SK-N-SH (cell line): Measurements from ENCODE around the gene TOPBP1. TPM values are rescaled to one million over a fixed set of nuclear protein-coding genes. Genes with fewer than 3 reads are reported as not detected.

Experiments used
- CHD2 ChIP-seq: fragments of 150-350 bp; IDR thresholded peaks from 2 replicates; pipeline ENCODE4 v1.6.1; 2018; ENCODE audit warnings: low read length; ENCODE audit not compliant: partially characterized antibody
- EP300 ChIP-seq, 2 experiments: IDR thresholded peaks; 2 replicates each; pipeline versions ENCODE4 v1.4.0 to v1.6.1; 2012; ENCODE audit warnings: borderline replicate concordance in 1 of 2, low read depth in 1 of 2, low read length in 1 of 2
- EZH2phosphoT487 ChIP-seq: fragments of 200-600 bp; sonication (generic); IDR thresholded peaks from 2 replicates; pipeline ENCODE4 v1.6.1; 2017; ENCODE audit warnings: low read depth, mixed run types, mild to moderate bottlenecking, antibody characterized with exemption, moderate library complexity, borderline replicate concordance
- FOSL2 ChIP-seq: IDR thresholded peaks from 2 replicates; pipeline ENCODE4 v1.4.0; 2012; ENCODE audit warnings: low read depth, mild to moderate bottlenecking, moderate library complexity, borderline replicate concordance
- GABPA ChIP-seq: IDR thresholded peaks from 2 replicates; pipeline ENCODE4 v1.4.0; 2012; ENCODE audit warnings: low read depth, mild to moderate bottlenecking
- GATA2 ChIP-seq: sonication (generic); formaldehyde crosslinking; IDR thresholded peaks from 2 replicates; pipeline ENCODE4 v1.5.0; 2020; ENCODE audit warnings: mild to moderate bottlenecking, missing genetic modification reagents
- JUND ChIP-seq: IDR thresholded peaks from 2 replicates; pipeline ENCODE4 v1.4.0; 2012
- MEF2A ChIP-seq: IDR thresholded peaks from 2 replicates; pipeline ENCODE4 v1.4.0; 2012; ENCODE audit warnings: low read depth, borderline replicate concordance
- MXI1 ChIP-seq: IDR thresholded peaks from 2 replicates; pipeline ENCODE4 v1.6.1; 2012; ENCODE audit warnings: mild to moderate bottlenecking, low read depth, low read length, improper control_type of control experiment
- NFIC ChIP-seq: IDR thresholded peaks from 2 replicates; pipeline ENCODE4 v1.4.0; 2012; ENCODE audit warnings: borderline replicate concordance
- NRF1 ChIP-seq: IDR thresholded peaks from 2 replicates; pipeline ENCODE4 v1.6.1; 2012; ENCODE audit warnings: low read depth, mild to moderate bottlenecking, low read length
- POLR2AphosphoS5 ChIP-seq: IDR thresholded peaks from 2 replicates; pipeline ENCODE4 v1.6.1; 2012; ENCODE audit warnings: low read depth, low read length
- RCOR1 ChIP-seq: fragments of 150-350 bp; IDR thresholded peaks from 2 replicates; pipeline ENCODE4 v1.6.1; 2017; ENCODE audit warnings: antibody characterized with exemption, low read length
- RFX5 ChIP-seq: IDR thresholded peaks from 2 replicates; pipeline ENCODE4 v1.6.1; 2012; ENCODE audit warnings: mild to moderate bottlenecking, improper control_type of control experiment, low read length
- RXRA ChIP-seq: IDR thresholded peaks from 2 replicates; pipeline ENCODE4 v1.4.0; 2012; ENCODE audit warnings: low read depth, mild to moderate bottlenecking, borderline replicate concordance
- TAF1 ChIP-seq: IDR thresholded peaks from 2 replicates; pipeline ENCODE4 v1.6.1; 2012; ENCODE audit warnings: low read depth, mild to moderate bottlenecking, low read length, moderate library complexity, borderline replicate concordance
- TCF12 ChIP-seq: IDR thresholded peaks from 2 replicates; pipeline ENCODE4 v1.4.0; 2012
- polyA plus RNA-seq, 3 experiments: library from polyadenylated mRNA; depleted of rRNA; stranded (reverse); fragments of >200 nt; gene quantifications; 2 replicates each; pipeline ENCODE4 v1.2.3, GENCODE V29; 2012
- TF ChIP-seq, protein P1 (sequence below): fragments of 200-600 bp; sonication (generic); IDR thresholded peaks from 2 replicates; pipeline ENCODE4 v1.6.1; 2017; ENCODE audit warnings: antibody characterized with exemption, mild to moderate bottlenecking, moderate library complexity
- TF ChIP-seq, protein P2 (sequence below): IDR thresholded peaks from 2 replicates; pipeline ENCODE4 v1.6.1; 2012; ENCODE audit warnings: mild to moderate bottlenecking, low read depth, low read length, moderate library complexity
- TF ChIP-seq, protein P3 (sequence below): IDR thresholded peaks from 2 replicates; pipeline ENCODE4 v1.4.0; 2012; ENCODE audit warnings: low read depth
- TF ChIP-seq, protein P4 (sequence below): IDR thresholded peaks from 2 replicates; pipeline ENCODE4 v1.4.0; 2012; ENCODE audit warnings: low read depth, borderline replicate concordance
- TF ChIP-seq, protein P5 (sequence below): fragments of 150-350 bp; IDR thresholded peaks from 2 replicates; pipeline ENCODE4 v1.6.1; 2016; ENCODE audit warnings: mild to moderate bottlenecking, low read depth, low read length
- TF ChIP-seq, protein P6 (sequence below): IDR thresholded peaks from 2 replicates; pipeline ENCODE4; 2012

TOPBP1 gene
- polyA plus RNA-seq, 1 of the 3 experiments (the other 2 are of a cell fraction), result 15.7 TPM

DNA sequence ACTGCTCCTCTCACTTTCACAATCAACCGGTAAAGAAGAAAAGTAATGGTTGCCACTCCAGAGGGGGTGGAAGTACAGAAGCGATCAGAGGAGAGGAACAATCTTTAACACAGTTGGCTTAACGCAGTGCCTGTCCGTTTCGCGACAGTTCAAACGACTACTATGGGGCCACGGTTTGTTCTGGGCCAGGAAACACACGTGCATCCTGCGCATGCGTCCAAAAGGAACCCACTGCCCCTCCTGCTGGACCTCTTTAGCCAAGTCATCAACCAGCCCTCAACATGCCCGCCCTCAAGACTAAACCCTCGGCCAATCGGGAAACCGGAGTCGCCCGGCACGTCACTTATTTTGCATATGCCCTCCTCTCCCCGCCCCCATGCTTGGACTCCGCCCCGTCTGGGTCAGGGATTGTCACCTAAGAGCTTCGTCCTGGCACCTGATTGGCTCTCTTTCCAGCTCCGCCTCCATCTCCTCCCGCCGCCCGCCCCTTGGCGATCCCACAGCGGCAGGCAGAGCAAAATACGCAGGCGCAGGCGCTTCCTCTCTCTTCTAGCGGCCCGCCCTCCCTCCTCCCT lies 88.6 kb downstream of the TOPBP1 start (continued):
- TF ChIP-seq, protein P1, sequence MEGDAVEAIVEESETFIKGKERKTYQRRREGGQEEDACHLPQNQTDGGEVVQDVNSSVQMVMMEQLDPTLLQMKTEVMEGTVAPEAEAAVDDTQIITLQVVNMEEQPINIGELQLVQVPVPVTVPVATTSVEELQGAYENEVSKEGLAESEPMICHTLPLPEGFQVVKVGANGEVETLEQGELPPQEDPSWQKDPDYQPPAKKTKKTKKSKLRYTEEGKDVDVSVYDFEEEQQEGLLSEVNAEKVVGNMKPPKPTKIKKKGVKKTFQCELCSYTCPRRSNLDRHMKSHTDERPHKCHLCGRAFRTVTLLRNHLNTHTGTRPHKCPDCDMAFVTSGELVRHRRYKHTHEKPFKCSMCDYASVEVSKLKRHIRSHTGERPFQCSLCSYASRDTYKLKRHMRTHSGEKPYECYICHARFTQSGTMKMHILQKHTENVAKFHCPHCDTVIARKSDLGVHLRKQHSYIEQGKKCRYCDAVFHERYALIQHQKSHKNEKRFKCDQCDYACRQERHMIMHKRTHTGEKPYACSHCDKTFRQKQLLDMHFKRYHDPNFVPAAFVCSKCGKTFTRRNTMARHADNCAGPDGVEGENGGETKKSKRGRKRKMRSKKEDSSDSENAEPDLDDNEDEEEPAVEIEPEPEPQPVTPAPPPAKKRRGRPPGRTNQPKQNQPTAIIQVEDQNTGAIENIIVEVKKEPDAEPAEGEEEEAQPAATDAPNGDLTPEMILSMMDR, result no peak
- TF ChIP-seq JUND (no peak), EZH2phosphoT487 (no peak), RCOR1 (no peak), MXI1 (peak; percentile 97), POLR2AphosphoS5 (peak; percentile 82), GABPA (no peak), FOSL2 (no peak), EP300 (IDR thresholded peaks at IDR 0.05; ENCODE audit: borderline replicate concordance in 1 of 2, low read depth in 1 of 2, low read length in 1 of 2) (no peak), TAF1 (peak; percentile 81), GATA2 (CRISPR knock-in tag) (no peak), RXRA (no peak), NRF1 (peak; percentile 82), RFX5 (peak; percentile 80), MEF2A (no peak), NFIC (no peak), TCF12 (no peak), CHD2 (no peak)
- TF ChIP-seq, protein P2, sequence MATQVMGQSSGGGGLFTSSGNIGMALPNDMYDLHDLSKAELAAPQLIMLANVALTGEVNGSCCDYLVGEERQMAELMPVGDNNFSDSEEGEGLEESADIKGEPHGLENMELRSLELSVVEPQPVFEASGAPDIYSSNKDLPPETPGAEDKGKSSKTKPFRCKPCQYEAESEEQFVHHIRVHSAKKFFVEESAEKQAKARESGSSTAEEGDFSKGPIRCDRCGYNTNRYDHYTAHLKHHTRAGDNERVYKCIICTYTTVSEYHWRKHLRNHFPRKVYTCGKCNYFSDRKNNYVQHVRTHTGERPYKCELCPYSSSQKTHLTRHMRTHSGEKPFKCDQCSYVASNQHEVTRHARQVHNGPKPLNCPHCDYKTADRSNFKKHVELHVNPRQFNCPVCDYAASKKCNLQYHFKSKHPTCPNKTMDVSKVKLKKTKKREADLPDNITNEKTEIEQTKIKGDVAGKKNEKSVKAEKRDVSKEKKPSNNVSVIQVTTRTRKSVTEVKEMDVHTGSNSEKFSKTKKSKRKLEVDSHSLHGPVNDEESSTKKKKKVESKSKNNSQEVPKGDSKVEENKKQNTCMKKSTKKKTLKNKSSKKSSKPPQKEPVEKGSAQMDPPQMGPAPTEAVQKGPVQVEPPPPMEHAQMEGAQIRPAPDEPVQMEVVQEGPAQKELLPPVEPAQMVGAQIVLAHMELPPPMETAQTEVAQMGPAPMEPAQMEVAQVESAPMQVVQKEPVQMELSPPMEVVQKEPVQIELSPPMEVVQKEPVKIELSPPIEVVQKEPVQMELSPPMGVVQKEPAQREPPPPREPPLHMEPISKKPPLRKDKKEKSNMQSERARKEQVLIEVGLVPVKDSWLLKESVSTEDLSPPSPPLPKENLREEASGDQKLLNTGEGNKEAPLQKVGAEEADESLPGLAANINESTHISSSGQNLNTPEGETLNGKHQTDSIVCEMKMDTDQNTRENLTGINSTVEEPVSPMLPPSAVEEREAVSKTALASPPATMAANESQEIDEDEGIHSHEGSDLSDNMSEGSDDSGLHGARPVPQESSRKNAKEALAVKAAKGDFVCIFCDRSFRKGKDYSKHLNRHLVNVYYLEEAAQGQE, result no peak
- TF ChIP-seq, protein P3, sequence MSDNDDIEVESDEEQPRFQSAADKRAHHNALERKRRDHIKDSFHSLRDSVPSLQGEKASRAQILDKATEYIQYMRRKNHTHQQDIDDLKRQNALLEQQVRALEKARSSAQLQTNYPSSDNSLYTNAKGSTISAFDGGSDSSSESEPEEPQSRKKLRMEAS, result peak; percentile 80
- TF ChIP-seq, protein P4, sequence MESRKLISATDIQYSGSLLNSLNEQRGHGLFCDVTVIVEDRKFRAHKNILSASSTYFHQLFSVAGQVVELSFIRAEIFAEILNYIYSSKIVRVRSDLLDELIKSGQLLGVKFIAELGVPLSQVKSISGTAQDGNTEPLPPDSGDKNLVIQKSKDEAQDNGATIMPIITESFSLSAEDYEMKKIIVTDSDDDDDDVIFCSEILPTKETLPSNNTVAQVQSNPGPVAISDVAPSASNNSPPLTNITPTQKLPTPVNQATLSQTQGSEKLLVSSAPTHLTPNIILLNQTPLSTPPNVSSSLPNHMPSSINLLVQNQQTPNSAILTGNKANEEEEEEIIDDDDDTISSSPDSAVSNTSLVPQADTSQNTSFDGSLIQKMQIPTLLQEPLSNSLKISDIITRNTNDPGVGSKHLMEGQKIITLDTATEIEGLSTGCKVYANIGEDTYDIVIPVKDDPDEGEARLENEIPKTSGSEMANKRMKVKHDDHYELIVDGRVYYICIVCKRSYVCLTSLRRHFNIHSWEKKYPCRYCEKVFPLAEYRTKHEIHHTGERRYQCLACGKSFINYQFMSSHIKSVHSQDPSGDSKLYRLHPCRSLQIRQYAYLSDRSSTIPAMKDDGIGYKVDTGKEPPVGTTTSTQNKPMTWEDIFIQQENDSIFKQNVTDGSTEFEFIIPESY, result no peak
- TF ChIP-seq, protein P5, sequence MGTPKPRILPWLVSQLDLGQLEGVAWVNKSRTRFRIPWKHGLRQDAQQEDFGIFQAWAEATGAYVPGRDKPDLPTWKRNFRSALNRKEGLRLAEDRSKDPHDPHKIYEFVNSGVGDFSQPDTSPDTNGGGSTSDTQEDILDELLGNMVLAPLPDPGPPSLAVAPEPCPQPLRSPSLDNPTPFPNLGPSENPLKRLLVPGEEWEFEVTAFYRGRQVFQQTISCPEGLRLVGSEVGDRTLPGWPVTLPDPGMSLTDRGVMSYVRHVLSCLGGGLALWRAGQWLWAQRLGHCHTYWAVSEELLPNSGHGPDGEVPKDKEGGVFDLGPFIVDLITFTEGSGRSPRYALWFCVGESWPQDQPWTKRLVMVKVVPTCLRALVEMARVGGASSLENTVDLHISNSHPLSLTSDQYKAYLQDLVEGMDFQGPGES, result no peak
- TF ChIP-seq, protein P6, sequence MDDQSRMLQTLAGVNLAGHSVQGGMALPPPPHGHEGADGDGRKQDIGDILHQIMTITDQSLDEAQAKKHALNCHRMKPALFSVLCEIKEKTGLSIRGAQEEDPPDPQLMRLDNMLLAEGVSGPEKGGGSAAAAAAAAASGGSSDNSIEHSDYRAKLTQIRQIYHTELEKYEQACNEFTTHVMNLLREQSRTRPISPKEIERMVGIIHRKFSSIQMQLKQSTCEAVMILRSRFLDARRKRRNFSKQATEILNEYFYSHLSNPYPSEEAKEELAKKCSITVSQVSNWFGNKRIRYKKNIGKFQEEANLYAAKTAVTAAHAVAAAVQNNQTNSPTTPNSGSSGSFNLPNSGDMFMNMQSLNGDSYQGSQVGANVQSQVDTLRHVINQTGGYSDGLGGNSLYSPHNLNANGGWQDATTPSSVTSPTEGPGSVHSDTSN, result peak; percentile 85
